Lower leg skin (tissue), 3 donors: ENCODE results near the gene SLC25A13.

Experiments used
- POLR2A ChIP-seq, 2 donors: fragments of 450-650 bp; IDR thresholded peaks; one replicate each; pipeline ENCODE4 v1.6.1; 2016 to 2017; ENCODE audit warnings: antibody characterized with exemption in 2 of 2, mild to moderate bottlenecking in 1 of 2, moderate library complexity in 1 of 2
- TF ChIP-seq, protein P1 (sequence below), 3 donors: fragments of 450-650 bp; IDR thresholded peaks; one replicate each; pipeline ENCODE4 v1.5.1; 2016; ENCODE audit warnings: antibody characterized with exemption in 3 of 3, mild to moderate bottlenecking in 3 of 3, moderate library complexity in 2 of 3

- TF ChIP-seq, protein P1, sequence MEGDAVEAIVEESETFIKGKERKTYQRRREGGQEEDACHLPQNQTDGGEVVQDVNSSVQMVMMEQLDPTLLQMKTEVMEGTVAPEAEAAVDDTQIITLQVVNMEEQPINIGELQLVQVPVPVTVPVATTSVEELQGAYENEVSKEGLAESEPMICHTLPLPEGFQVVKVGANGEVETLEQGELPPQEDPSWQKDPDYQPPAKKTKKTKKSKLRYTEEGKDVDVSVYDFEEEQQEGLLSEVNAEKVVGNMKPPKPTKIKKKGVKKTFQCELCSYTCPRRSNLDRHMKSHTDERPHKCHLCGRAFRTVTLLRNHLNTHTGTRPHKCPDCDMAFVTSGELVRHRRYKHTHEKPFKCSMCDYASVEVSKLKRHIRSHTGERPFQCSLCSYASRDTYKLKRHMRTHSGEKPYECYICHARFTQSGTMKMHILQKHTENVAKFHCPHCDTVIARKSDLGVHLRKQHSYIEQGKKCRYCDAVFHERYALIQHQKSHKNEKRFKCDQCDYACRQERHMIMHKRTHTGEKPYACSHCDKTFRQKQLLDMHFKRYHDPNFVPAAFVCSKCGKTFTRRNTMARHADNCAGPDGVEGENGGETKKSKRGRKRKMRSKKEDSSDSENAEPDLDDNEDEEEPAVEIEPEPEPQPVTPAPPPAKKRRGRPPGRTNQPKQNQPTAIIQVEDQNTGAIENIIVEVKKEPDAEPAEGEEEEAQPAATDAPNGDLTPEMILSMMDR (IDR thresholded peaks at IDR 0.05), result no peak
- peak in 1 of 2 donors; percentile 18 for TF ChIP-seq POLR2A (IDR thresholded peaks at IDR 0.05)
These were observed 754 bp downstream of the SLC25A13 start for GRCh38 chr7:96321031-96321657.
